Heart left ventricle (tissue), 13 donors: ENCODE data around the gene SRCIN1.
"Not testable (repeated sequence)": the region's sequence is repeated elsewhere in the genome, so short reads cannot be mapped to it uniquely, and the experiment has no call there.

Experiments used
- CTCF ChIP-seq, 12 donors: fragments of 200-600 bp; sonication (generic) in 4 of 12; IDR thresholded peaks; one replicate each; pipeline versions ENCODE4 v1.5.0 to v1.8.0; 2018 to 2022; ENCODE audit warnings: antibody characterized with exemption in 12 of 12, mild to moderate bottlenecking in 5 of 12
- POLR2A ChIP-seq, 2 donors: fragments of 450-650 bp; IDR thresholded peaks; one replicate each; pipeline ENCODE4 v1.6.1; 2017; ENCODE audit warnings: antibody characterized with exemption in 2 of 2, mild to moderate bottlenecking in 2 of 2, moderate library complexity in 2 of 2
- donor health status: ischemic (EF 13 %, LVEDD 7.1; RV severe dilation, severe dysfunction).
- donor health status: DM: no; HTN: yes; CAD: no.
- donor health status: DM: no; HTN: no; CAD: no.
- donor health status: ischemic (EF 25% LVEDD 6.9; RV normal size, moderate dysfunction).
- donor health status: ischemic (EF 25% LVEDD 5.7; RV mildly dilated, moderate dysfunction).
- donor health status: ischemic (EF 35%, LVEDD 5.7; RV mildly dilated, moderate dysfunction).
- donor health status: nonischemic (EF 11% LVEDD 7.7; RV severe dilation, severe dysfunction).
- donor health status: DM: yes; HTN: yes; CAD: no.
- donor health status: PGD.
- donor health status: ischemic (EF 29% LVEDD 5.4; RV normal size, mild dysfunction).
- donor health status: nonischemic (EF 23%, LVEDD 6.1; RV moderate dilation, normal function).

DNA sequence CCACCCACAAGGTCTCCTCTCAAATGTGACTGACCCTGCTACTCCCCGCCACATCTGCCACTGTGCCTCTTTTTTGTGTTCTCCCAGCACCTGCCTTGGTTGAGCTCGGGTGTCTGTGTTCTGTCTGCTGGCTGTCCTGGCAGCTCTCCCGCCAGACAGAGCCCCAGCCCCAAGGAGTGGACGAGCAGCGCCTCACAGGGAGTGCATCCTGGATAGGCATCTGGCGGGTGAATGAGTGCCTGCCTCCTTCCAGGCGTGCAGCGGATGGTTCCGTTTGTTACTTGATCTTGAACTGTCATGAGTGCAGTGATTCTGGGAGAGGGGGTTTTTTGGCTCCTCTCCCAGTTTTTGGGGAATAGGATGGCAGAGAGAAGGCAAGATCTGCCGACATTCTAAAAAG lies 77.6 kb downstream of the SRCIN1 start:
- TF ChIP-seq CTCF, POLR2A (IDR thresholded peaks at IDR 0.05): not testable (repeated sequence)
